Heart left ventricle (tissue), 16 donors: ENCODE results near the gene NRTN. TPM values are rescaled to one million over a fixed set of nuclear protein-coding genes. Genes with fewer than 3 reads are reported as not detected.
A peak's percentile ranks its signal among the peaks of the same experiment; 100 is the strongest.

Experiments
- ATAC-seq, 4 donors: fragments of 200-7000 bp; cut with Tn5 transposase; one replicate each; pipeline ENCODE4 v1.9.1; 2020 to 2022; ENCODE audit warnings: moderate library complexity in 4 of 4, mild to moderate bottlenecking in 3 of 4, moderate number of reproducible peaks in 1 of 4
- DNase-seq, 5 donors: peaks; one replicate each; pipeline ENCODE4 v3.0.0-alpha.2; 2020
- H3K27ac ChIP-seq, 12 donors: fragments of 200-600 bp; sonication (generic) in 4 of 12; one replicate each; pipeline versions ENCODE4 v1.5.0 to v1.8.0; 2016 to 2022; ENCODE audit warnings: mild to moderate bottlenecking in 2 of 12
- H3K27me3 ChIP-seq, 9 donors: fragments of 200-600 bp; sonication (generic) in 2 of 9; one replicate each; pipeline versions ENCODE4 v1.5.1 to v1.8.0; 2016 to 2022; ENCODE audit warnings: mild to moderate bottlenecking in 3 of 9
- H3K36me3 ChIP-seq, 9 donors: fragments of 200-600 bp; sonication (generic) in 2 of 9; one replicate each; pipeline versions ENCODE4 v1.5.0 to v1.8.0; 2018 to 2022; ENCODE audit warnings: mild to moderate bottlenecking in 2 of 9
- H3K4me1 ChIP-seq, 12 donors: fragments of 200-600 bp; sonication (generic) in 4 of 12; one replicate each; pipeline versions ENCODE4 v1.5.0 to v1.8.0; 2016 to 2022; ENCODE audit warnings: mild to moderate bottlenecking in 3 of 12
- H3K4me3 ChIP-seq, 12 donors: fragments of 200-600 bp; sonication (generic) in 4 of 12; one replicate each; pipeline versions ENCODE4 v1.5.0 to v1.8.0; 2017 to 2022; ENCODE audit warnings: mild to moderate bottlenecking in 9 of 12, moderate library complexity in 4 of 12
- H3K9me3 ChIP-seq, 12 donors: fragments of 200-600 bp; sonication (generic) in 4 of 12; one replicate each; pipeline versions ENCODE4 v1.5.0 to v1.8.0; 2016 to 2022; ENCODE audit warnings: mild to moderate bottlenecking in 1 of 12
- POLR2A ChIP-seq, 2 donors: fragments of 450-650 bp; IDR thresholded peaks; one replicate each; pipeline ENCODE4 v1.6.1; 2017; ENCODE audit warnings: antibody characterized with exemption in 2 of 2, mild to moderate bottlenecking in 2 of 2, moderate library complexity in 2 of 2
- WGBS, 4 donors: extraction: QIAGEN DNeasy Blood & Tissue Kit in 2 of 4; methylation state at CpG; one replicate each; pipeline versions ENCODE4 v1.1.5 to v1.1.7; 2013 to 2018; 5-methylcytosine and 5-hydroxymethylcytosine counted together
- intact Hi-C, 10 donors: fragments of 100-400 bp; cut with DNase I; formaldehyde crosslinking; loops; one replicate each; pipeline versions ENCODE4 v1.11.1 to v1.14.2; 2022
- polyA plus RNA-seq, 2 donors: library from polyadenylated mRNA; stranded (reverse); fragments of 200-250 nt; gene quantifications; one replicate each; pipeline ENCODE4 v1.2.3, GENCODE V29; 2013
- total RNA-seq, 9 donors: library from RNA; depleted of rRNA in 2 of 9; stranded (reverse); fragments of >200 nt in 2 of 9; fragmentation: NEBNext Ultra II Directional in 3 of 9; extraction: Animal tissue kit (Norgen Biotek cat#: 25700) in 3 of 9; gene quantifications; one replicate each; pipeline versions ENCODE4 v1.1.0 to v1.2.4, GENCODE V29; 2016 to 2023
- TF ChIP-seq, protein P1 (sequence below), 12 donors: fragments of 200-600 bp; sonication (generic) in 4 of 12; IDR thresholded peaks; one replicate each; pipeline versions ENCODE4 v1.5.0 to v1.8.0; 2018 to 2022; ENCODE audit warnings: antibody characterized with exemption in 12 of 12, mild to moderate bottlenecking in 5 of 12
- donor health status: ischemic (EF 13 %, LVEDD 7.1; RV severe dilation, severe dysfunction).
- donor health status: healthy with polysubstance abuse.
- donor health status: DM: no; HTN: yes; CAD: no.
- donor health status: DM: no; HTN: no; CAD: no.
- donor health status: ischemic (EF 25% LVEDD 6.9; RV normal size, moderate dysfunction).
- donor health status: ischemic (EF 25% LVEDD 5.7; RV mildly dilated, moderate dysfunction).
- donor health status: healthy.
- donor health status: DM: yes; HTN: yes; CAD: no.
- donor health status: ischemic (EF 35%, LVEDD 5.7; RV mildly dilated, moderate dysfunction).
- donor health status: nonischemic (EF 11% LVEDD 7.7; RV severe dilation, severe dysfunction).
- donor health status: DM: yes; HTN: yes; CAD: no.
- donor health status: PGD.
- donor health status: ischemic (EF 29% LVEDD 5.4; RV normal size, mild dysfunction).
- donor health status: nonischemic (EF 23%, LVEDD 6.1; RV moderate dilation, normal function).

NRTN gene
- total and polyA plus RNA-seq, 11 donors: 8.0 to 54.2 (median 18.2) TPM

DNA sequence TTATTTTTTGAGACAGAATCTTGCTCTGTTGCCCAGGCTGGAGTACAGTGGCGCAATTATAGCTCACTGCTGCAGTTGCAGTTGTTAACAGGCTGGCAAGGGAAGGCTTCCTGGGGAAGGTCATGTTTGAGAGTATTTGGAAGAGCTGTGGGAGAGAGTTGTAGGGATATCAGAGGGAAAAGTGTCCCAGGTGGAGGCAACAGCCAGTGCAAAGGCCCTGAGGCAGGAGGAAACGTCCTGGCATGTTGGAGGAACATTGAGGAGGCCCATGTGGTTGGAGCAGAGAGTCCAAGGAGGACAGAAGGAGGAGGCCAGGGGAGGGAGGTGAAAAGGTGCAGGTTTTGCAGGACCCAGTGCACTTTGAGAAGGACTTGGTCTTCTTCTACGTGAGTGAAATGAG is 11.7 kb upstream of the NRTN start:
- ATAC-seq (no peak), DNase-seq (no peak)
- Histone ChIP-seq H3K36me3 (peaks cover 2 to 19% (median 18%) of the 10 kb centered on the region in 9 donors), H3K27me3 (no peaks in the 10 kb centered on the region), H3K27ac (no peak overlapping the region), H3K9me3 (no peaks in the 10 kb centered on the region), H3K4me3 (no peak overlapping the region), H3K4me1 (peaks cover 0 to 11% (median 6%) of the 10 kb centered on the region in 12 donors)
- TF ChIP-seq, protein P1, sequence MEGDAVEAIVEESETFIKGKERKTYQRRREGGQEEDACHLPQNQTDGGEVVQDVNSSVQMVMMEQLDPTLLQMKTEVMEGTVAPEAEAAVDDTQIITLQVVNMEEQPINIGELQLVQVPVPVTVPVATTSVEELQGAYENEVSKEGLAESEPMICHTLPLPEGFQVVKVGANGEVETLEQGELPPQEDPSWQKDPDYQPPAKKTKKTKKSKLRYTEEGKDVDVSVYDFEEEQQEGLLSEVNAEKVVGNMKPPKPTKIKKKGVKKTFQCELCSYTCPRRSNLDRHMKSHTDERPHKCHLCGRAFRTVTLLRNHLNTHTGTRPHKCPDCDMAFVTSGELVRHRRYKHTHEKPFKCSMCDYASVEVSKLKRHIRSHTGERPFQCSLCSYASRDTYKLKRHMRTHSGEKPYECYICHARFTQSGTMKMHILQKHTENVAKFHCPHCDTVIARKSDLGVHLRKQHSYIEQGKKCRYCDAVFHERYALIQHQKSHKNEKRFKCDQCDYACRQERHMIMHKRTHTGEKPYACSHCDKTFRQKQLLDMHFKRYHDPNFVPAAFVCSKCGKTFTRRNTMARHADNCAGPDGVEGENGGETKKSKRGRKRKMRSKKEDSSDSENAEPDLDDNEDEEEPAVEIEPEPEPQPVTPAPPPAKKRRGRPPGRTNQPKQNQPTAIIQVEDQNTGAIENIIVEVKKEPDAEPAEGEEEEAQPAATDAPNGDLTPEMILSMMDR (IDR thresholded peaks at IDR 0.05): no peak
- no peak for TF ChIP-seq POLR2A (IDR thresholded peaks at IDR 0.05)
- 82 to 100% (median 89%) methylated on average over 3 of the region's 3 CpGs for WGBS, 4 donors
- intact Hi-C loops: loop anchor here in 3 of 10 donors (5.0 to 10.0 kb wide), 3 partner anchors 71 to 171 kb away; partner anchors contain the start of genes CATSPERD (in 1 of the 3), HSD11B1L (in 1 of the 3), LONP1 (in 1 of the 3) and MICOS13 (in 1 of the 3)

DNA sequence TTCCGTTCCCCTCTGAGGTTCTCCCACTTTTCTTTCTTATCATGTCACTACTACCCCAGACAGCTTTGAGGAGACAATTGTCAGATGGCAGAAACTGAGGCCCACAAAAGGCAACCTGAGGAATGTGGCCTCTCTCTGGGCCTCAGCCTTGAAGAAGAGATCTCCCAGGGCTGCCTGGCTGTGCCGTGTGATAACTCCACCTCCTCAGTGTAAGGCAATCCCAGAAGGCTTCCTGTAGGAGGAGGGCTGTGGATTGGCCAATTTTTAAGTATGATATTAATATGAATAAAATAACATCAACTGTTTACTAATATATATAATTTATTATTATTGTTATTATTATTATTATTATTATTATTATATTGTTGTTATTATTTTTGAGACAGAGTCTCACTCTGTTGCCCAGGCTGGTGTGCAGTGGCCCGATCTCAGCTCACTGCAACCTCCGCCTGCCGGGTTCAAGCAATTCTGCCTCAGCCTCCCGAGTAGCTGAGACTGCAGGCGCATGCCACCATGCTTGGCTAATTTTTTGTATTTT is 9.4 kb upstream of the NRTN start:
- Histone ChIP-seq H3K4me3 (no peak overlapping the region), H3K27me3 (peaks cover 0 to 15% (median 3%) of the 10 kb centered on the region in 9 donors), H3K27ac (no peak overlapping the region), H3K4me1 (peaks cover 0 to 18% (median 4%) of the 10 kb centered on the region in 12 donors), H3K36me3 (no peaks in the 10 kb centered on the region), H3K9me3 (no peaks in the 10 kb centered on the region)
- WGBS, 4 donors: 85 to 94% (median 90%) methylated on average over 7 of the region's 7 CpGs
- DNase-seq: no peak
- intact Hi-C loops: loop anchor here in 1 of 10 donors (10.0 kb wide), 1 partner anchor 111 kb away; the partner anchor contains the start of genes HSD11B1L and MICOS13
- ATAC-seq: no peak
- TF ChIP-seq POLR2A (IDR thresholded peaks at IDR 0.05): no peak
- TF ChIP-seq, protein P1 (IDR thresholded peaks at IDR 0.05): no peak

DNA sequence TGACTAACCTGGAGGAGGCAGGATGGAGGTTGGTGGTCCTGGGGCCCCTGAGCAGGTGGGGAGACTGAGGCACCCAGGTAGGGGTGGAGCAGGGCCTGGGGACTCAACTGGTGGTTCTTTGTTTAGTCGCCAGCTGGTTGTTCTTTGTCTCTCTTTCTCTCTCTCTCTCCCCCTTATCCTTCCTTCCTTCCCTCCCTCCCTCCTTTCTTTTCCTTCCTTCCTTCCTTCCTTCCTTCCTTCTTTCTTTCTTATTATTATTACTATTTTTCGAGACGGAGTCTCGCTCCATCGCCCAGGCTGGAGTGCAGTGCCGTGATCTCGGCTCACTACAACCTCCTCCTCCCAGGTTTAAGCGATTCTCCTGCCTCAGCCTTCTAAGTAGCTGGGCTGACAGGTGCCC is 6.6 kb upstream of the NRTN start:
- H3K4me1 ChIP-seq: peaks cover 0 to 26% (median 1%) of the 10 kb centered on the region in 12 donors
- DNase-seq: no peak
- H3K27me3 ChIP-seq: peaks cover 0 to 34% (median 16%) of the 10 kb centered on the region in 9 donors
- 68 to 91% (median 79%) methylated on average over 8 of the region's 8 CpGs for WGBS, 4 donors
- TF ChIP-seq, protein P1 (IDR thresholded peaks at IDR 0.05): no peak
- no peak for TF ChIP-seq POLR2A (IDR thresholded peaks at IDR 0.05)
- ATAC-seq: no peak
- no peaks in the 10 kb centered on the region for H3K9me3 ChIP-seq
- no peaks in the 10 kb centered on the region for H3K36me3 ChIP-seq
- H3K27ac ChIP-seq: peak overlapping the region in 1 of 12 donors; percentile 76
- no peak overlapping the region for H3K4me3 ChIP-seq
- intact Hi-C loops: loop anchor here in 1 of 10 donors (10.0 kb wide), 1 partner anchor 113 kb away; the partner anchor contains the start of genes HSD11B1L and MICOS13
